HepG2 (cell line): Measurements from ENCODE around the gene LAP3. TPM values are rescaled to one million over a fixed set of nuclear protein-coding genes. Genes with fewer than 3 reads are reported as not detected.

Experiments
- ATAC-seq: fragments of 200-7000 bp; cut with Tn5 transposase; 3 replicates; pipeline ENCODE4 v1.9.1; 2020; ENCODE audit warnings: mild to moderate bottlenecking, moderate library complexity
- BruUV-seq: library from RNA; stranded (reverse); fragments of 400-500 nt; replicated peaks from 2 replicates; lab custom pipeline; 2021; lab: Mats Ljungman, UMichigan
- CTCF ChIA-PET: fragments of 300-600 bp; formaldehyde crosslinking; extraction: SDS; loops from one replicate; lab custom pipeline; 2021; ENCODE audit warnings: low total read pairs, inconsistent platforms, low intra/inter-chr PET ratio; lab: Yijun Ruan, JAX
- POLR2A ChIA-PET: fragments of 350-600 bp; sonication (Branson Sonifier 250); formaldehyde crosslinking; loops from one replicate; lab custom pipeline; 2020; ENCODE audit warnings: antibody characterized with exemption, inconsistent platforms; lab: Yijun Ruan, JAX
- DNase-seq: peaks from one replicate; pipeline ENCODE4 v3.0.0-alpha.2; 2015; ENCODE audit warnings: low spot score
- FAIRE-seq: peaks from 3 replicates; lab custom pipeline; 2011; peaks lifted over from hg19 to GRCh38; lab: Jason Lieb, UNC
- H2AFZ ChIP-seq: one replicate; pipeline ENCODE4 v1.6.1; 2011; ENCODE audit warnings: low read length, inconsistent platforms
- H3K27ac ChIP-seq: fragments of 300-600 bp; 3 replicates; pipeline ENCODE4 v1.8.0; 2011; ENCODE audit warnings: mixed run types, mild to moderate bottlenecking, mixed read lengths, low read length, inconsistent platforms; ENCODE audit not compliant: insufficient read depth; ENCODE audit errors: extremely low read length
- H3K27me3 ChIP-seq, 2 experiments: fragments of 200-600 bp in 1 of 2; 2 replicates in 1 of 2; 3 replicates in 1 of 2; pipeline versions ENCODE4 v1.6.0 to v1.8.0; 2011; ENCODE audit warnings: low read length in 2 of 2, mild to moderate bottlenecking in 2 of 2, moderate library complexity in 2 of 2, inconsistent platforms in 1 of 2; ENCODE audit not compliant: insufficient read depth in 2 of 2, control insufficient read depth in 1 of 2
- H3K36me3 ChIP-seq, 2 experiments: fragments of 200-600 bp in 1 of 2; replicated peaks in 1 of 2; 2 replicates in 1 of 2; 3 replicates in 1 of 2; pipeline versions ENCODE4 v1.5.1 to v1.8.0; 2011; ENCODE audit warnings: low read length in 2 of 2, inconsistent platforms in 1 of 2; ENCODE audit not compliant: insufficient read depth in 2 of 2, control insufficient read depth in 1 of 2
- H3K4me1 ChIP-seq: 2 replicates; pipeline ENCODE4 v1.5.1; 2012; ENCODE audit warnings: low read length, inconsistent platforms; ENCODE audit not compliant: insufficient read depth
- H3K4me2 ChIP-seq: 2 replicates; pipeline ENCODE4 v1.6.0; 2011; ENCODE audit warnings: low read depth, low read length, inconsistent platforms
- H3K4me3 ChIP-seq, 3 experiments: fragments of 200-600 bp in 1 of 3; sonication (generic), shearing (Covaris generic) in 1 of 3; replicated peaks in 1 of 3; 2 replicates each; pipeline ENCODE4 v1.5.1; 2011 to 2016; ENCODE audit warnings: low read length in 3 of 3, inconsistent platforms in 2 of 3, low read depth in 2 of 3, mild to moderate bottlenecking in 2 of 3, control low read depth in 1 of 3, mixed read lengths in 1 of 3; ENCODE audit not compliant: insufficient read depth in 1 of 3
- H3K79me2 ChIP-seq: one replicate; pipeline ENCODE4 v1.6.1; 2011; ENCODE audit warnings: low read length, inconsistent platforms; ENCODE audit not compliant: insufficient read depth
- H3K9ac ChIP-seq: 2 replicates; pipeline ENCODE4 v1.6.0; 2011; ENCODE audit warnings: mild to moderate bottlenecking, low read depth, low read length, inconsistent platforms; ENCODE audit not compliant: insufficient read depth
- H3K9me3 ChIP-seq: 2 replicates; pipeline ENCODE4 v1.5.1; 2012; ENCODE audit warnings: mild to moderate bottlenecking, low read length
- H4K20me1 ChIP-seq: 2 replicates; pipeline ENCODE4 v1.6.0; 2011; ENCODE audit warnings: inconsistent platforms, mild to moderate bottlenecking, low read length, moderate library complexity; ENCODE audit not compliant: insufficient read depth
- ASH2L ChIP-seq: fragments of 300-600, 200-600 bp; sonication (generic); IDR thresholded peaks from 2 replicates; pipeline ENCODE4 v1.7.0; 2017; ENCODE audit warnings: low read depth, mild to moderate bottlenecking, moderate library complexity, mixed read lengths, low read length; ENCODE audit not compliant: insufficient read length
- HMGXB3 ChIP-seq: sonication (generic); formaldehyde crosslinking; IDR thresholded peaks from 2 replicates; pipeline ENCODE4 v1.4.0; 2020; ENCODE audit warnings: missing genetic modification reagents, borderline replicate concordance
- KAT2B ChIP-seq: fragments of 150-350 bp; IDR thresholded peaks from 2 replicates; pipeline ENCODE4 v1.6.1; 2014; ENCODE audit warnings: low read depth, low read length, borderline replicate concordance
- MTA3 ChIP-seq: sonication (generic); formaldehyde crosslinking; IDR thresholded peaks from 2 replicates; pipeline ENCODE4 v1.4.0; 2020; ENCODE audit warnings: missing genetic modification reagents
- MXI1 ChIP-seq: IDR thresholded peaks from 3 replicates; pipeline ENCODE4 v1.6.1; 2012; ENCODE audit warnings: low read depth, low read length, inconsistent platforms, borderline replicate concordance
- NPAS2 ChIP-seq: sonication (generic); formaldehyde crosslinking; IDR thresholded peaks from 2 replicates; pipeline ENCODE4 v1.8.0; 2022; ENCODE audit warnings: mild to moderate bottlenecking, missing genetic modification reagents, borderline replicate concordance
- NR2F1 ChIP-seq, 2 experiments: fragments of 450-650 bp in 1 of 2; formaldehyde crosslinking in 1 of 2; IDR thresholded peaks; 2 replicates each; pipeline versions ENCODE4 v1.5.0 to v1.6.1; 2016 to 2020; ENCODE audit warnings: mild to moderate bottlenecking in 1 of 2, missing compliant biosample characterization in 1 of 2, missing genetic modification reagents in 1 of 2, moderate library complexity in 1 of 2
- SAP130 ChIP-seq: IDR thresholded peaks from 2 replicates; pipeline ENCODE4 v1.6.1; 2016; ENCODE audit warnings: low read depth
- SYNCRIP ChIP-seq: fragments of 200-400 bp; formaldehyde crosslinking; IDR thresholded peaks from 2 replicates; pipeline ENCODE4 v1.6.1; 2018; ENCODE audit warnings: mild to moderate bottlenecking, low read depth, low read length; ENCODE audit not compliant: insufficient read depth
- WIZ ChIP-seq: sonication (generic); formaldehyde crosslinking; IDR thresholded peaks from 2 replicates; pipeline ENCODE4 v1.5.1; 2020; ENCODE audit warnings: mild to moderate bottlenecking, missing genetic modification reagents
- ZFP37 ChIP-seq: sonication (generic); formaldehyde crosslinking; IDR thresholded peaks from 2 replicates; pipeline ENCODE4 v1.4.0; 2020; ENCODE audit warnings: missing genetic modification reagents, borderline replicate concordance
- ZSCAN21 ChIP-seq: sonication (generic); formaldehyde crosslinking; IDR thresholded peaks from 2 replicates; pipeline ENCODE4 v1.8.0; 2022; ENCODE audit warnings: mild to moderate bottlenecking, missing genetic modification reagents, moderate library complexity, borderline replicate concordance
- WGBS: methylation state at CpG from one replicate; pipeline ENCODE4 v1.1.6; 2017; ENCODE audit warnings: low lambda C conversion rate; 5-methylcytosine and 5-hydroxymethylcytosine counted together
- in situ Hi-C: cut with HindIII; loops from 2 replicates; pipeline ENCODE4 v1.10.0; 2017; ENCODE audit warnings: low pct_unique_long_range_greater_than_20kb; ENCODE audit not compliant: extremely low pct_ligation_motif_present
- intact Hi-C: fragments of 100-400 bp; cut with micrococcal nuclease; formaldehyde crosslinking; loops from one replicate; pipeline ENCODE4 v1.10.0; 2022; ENCODE audit not compliant: unreplicated experiment
- polyA plus RNA-seq, 8 experiments: library from polyadenylated mRNA; depleted of rRNA in 3 of 8; stranded (reverse) in 7 of 8; unstranded in 1 of 8; fragments of >200 nt; fragmentation: Illumina TruSeq in 4 of 8; extraction: Trizol in 4 of 8; gene quantifications; 2 replicates each; pipeline versions ENCODE4 v1.2.1 to v1.2.3, GENCODE V29; 2011 to 2016; ENCODE audit warnings: low read depth in 4 of 8, missing spikeins in 1 of 8, mixed read lengths in 1 of 8; ENCODE audit not compliant: insufficient read depth in 1 of 8
- total RNA-seq, 5 experiments: library from RNA; depleted of rRNA; stranded (reverse); fragments of >200 nt; fragmentation: Illumina TruSeq; extraction: Trizol; gene quantifications; 2 replicates each; pipeline ENCODE4 v1.2.3, GENCODE V29; 2016; ENCODE audit warnings: low read depth in 1 of 5

LAP3 gene
- total and polyA plus RNA-seq, 2 of the 13 experiments (the other 11 are each of a cell fraction or from before 2014, with no cell fraction given) = 106 to 125 TPM

GRCh38 chr4:17654701-17655100 lies 77.7 kb downstream of the LAP3 start:
- DNase-seq = no peak
- Histone ChIP-seq H3K27me3 (peaks cover 3 to 31% of the 10 kb centered on the region in 2 experiments; a peak in 3 of 5 replicates), H3K27ac (no peak overlapping the region), H3K9ac (no peak overlapping the region), H3K4me1 (no peaks in the 10 kb centered on the region), H3K4me3 (no peak overlapping the region), H4K20me1 (no peaks in the 10 kb centered on the region), H3K9me3 (no peaks in the 10 kb centered on the region), H2AFZ (no peak overlapping the region), H3K79me2 (no peaks in the 10 kb centered on the region), H3K4me2 (no peak overlapping the region), H3K36me3 (no peaks in the 10 kb centered on the region)
- ChIA-PET POLR2A (no interaction called here), CTCF (no interaction called here)
- intact Hi-C loops (no loop called here), in situ Hi-C loops (no loop called here)
- ATAC-seq = no peak
- BruUV-seq = no TSS peak
- TF ChIP-seq KAT2B (no peak), MXI1 (no peak), ZFP37 (CRISPR knock-in tag) (no peak), HMGXB3 (no peak), MTA3 (CRISPR knock-in tag) (no peak), ASH2L (no peak), NPAS2 (CRISPR knock-in tag) (no peak), NR2F1 (CRISPR knock-in tag; IDR thresholded peaks at IDR 0.05) (no peak), SAP130 (CRISPR knock-in tag) (no peak), ZSCAN21 (CRISPR knock-in tag) (no peak), WIZ (CRISPR knock-in tag) (no peak), SYNCRIP (no peak)
- WGBS = 45% methylated on average over 8 of the region's 8 CpGs
- FAIRE-seq = no peak
